Dedifferentiated amniotic fluid mesenchymal stem cell (primary cell): Measurements from ENCODE around the gene PRMT5.
"Not testable (repeated sequence)": the region's sequence is repeated elsewhere in the genome, so short reads cannot be mapped to it uniquely, and the experiment has no call there.

Source experiments
- DNase-seq: peaks from one replicate; pipeline ENCODE4 v3.0.0-alpha.2; 2016; ENCODE audit errors: extremely low spot score

The PRMT5 gene

GRCh38 chr14:22929104-22929960 lies at the start of gene PRMT5:
PRMT5 (minus strand) TSS chr14:22929376; CDS start chr14:22929361, 15 bp downstream.
- peak; percentile 100 for DNase-seq

- DNase-seq, result no peak
Observed at GRCh38 chr14:22978487-22978837, 49.3 kb upstream of the PRMT5 start.

DNA sequence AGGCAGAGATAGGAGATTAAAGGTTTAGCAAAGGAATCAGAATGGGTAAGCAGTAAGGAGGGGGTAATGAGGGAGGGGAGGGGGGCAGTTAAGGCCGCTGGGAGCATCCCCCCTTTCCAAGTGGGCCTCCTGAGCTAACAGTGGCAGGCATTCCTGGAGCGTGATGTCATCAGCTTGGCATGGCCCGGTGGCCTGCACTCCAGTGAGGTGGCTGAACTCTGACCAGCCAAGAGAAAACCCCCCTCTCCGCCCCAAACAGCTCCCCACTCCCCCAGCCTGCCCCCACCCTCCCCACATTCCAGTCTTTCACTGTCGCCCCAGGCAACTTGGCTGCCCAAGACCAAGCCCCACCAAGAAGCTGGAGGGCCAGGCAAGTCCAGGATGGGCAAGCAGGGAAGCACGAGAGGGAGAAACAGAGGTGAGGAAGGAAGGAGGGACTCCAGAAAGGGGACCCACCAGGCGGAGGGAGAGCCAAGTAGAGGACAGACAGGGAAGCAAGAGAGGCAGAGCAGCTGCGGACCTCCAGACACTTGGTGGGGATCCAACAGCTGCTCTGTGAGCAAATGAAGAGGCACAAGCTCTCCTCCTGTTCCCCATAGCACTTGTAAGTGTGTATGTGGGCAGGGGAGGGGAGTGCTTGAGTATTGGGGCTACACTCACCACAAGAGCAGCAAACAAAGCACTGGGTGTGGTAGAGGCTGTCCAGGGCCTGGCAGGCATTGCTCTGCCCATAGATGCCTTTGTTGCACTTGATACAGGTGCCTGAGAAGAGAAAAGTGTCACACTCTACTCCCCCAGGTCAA lies 48.7 kb upstream of the PRMT5 start:
- peak; percentile 51 for DNase-seq

DNA sequence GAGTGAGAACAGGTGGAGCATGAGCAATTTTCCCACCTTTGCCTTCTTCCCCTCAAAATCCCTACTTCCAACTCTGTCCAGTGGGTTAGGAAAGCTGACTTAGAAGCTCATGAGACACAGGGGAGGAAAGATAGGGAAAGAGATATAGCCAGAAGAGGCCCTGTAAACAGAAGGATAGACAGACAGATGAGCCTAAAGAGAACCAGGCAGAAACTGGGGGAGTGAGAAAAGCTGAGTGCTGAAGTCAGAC lies 48.2 kb upstream of the PRMT5 start:
- DNase-seq, result no peak

GRCh38 chr14:22976620-22977433 lies 47.7 kb upstream of the PRMT5 start:
- no peak for DNase-seq

GRCh38 chr14:22974530-22975313 lies 45.5 kb upstream of the PRMT5 start:
- DNase-seq, result no peak

- no peak for DNase-seq
Observed at GRCh38 chr14:22973217-22974032, 44.2 kb upstream of the PRMT5 start.

GRCh38 chr14:22972313-22972930 lies 43.2 kb upstream of the PRMT5 start:
- DNase-seq, result no peak

DNA sequence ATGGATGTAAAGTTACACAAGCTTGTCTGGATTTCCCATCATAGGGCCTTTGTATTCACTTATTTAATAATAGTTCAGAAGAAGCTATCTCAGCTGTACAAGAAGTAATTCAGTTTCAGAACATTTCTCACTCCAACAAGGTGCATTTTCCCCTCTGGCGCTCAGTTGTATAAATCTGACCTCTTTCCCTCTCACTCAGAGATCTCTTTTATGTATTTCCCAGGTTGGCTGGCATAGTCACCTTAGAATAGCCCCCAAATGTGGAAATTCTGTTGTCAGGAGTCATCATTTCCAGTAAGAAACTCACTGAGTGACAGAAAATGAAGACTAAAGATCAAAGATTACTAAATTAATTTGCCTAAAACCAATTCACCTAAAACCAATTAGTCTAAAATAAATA lies 42.0 kb upstream of the PRMT5 start:
- no peak for DNase-seq

GRCh38 chr14:22966783-22967269 lies 37.6 kb upstream of the PRMT5 start:
- DNase-seq, result no peak

- not testable (repeated sequence) for DNase-seq
Observed at GRCh38 chr14:22965916-22966782, 37.0 kb upstream of the PRMT5 start.

DNA sequence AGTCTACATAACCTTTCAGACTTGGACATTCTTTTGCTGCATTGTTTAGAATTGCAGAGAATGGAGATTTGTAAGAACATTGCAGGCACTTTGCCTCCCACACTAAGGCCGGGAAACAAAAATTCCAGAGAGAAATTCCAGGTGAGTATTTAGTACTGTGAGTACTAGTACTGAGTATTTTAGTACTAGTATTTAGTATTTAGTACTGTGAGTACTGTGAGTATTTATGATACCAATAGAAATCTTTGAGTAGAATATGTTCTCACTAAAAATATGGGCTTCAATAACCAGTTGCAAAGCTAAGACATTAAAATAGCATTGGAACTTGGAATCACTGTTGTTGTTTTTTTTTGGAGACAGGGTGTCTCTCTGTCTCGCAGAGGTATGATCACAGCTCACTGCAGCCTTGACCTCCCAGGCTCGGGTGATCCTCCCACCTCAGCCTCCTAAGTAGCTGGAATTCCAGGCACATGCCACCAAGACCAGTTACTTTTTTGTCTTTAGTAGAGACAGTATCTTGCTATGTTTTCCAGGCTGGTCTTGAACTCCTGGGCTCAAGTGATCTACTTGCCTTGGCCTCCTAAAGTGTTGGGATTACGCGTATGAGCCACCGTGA lies 33.0 kb upstream of the PRMT5 start:
- DNase-seq, result no peak

GRCh38 chr14:22955702-22956569 lies 26.8 kb upstream of the PRMT5 start:
- no peak for DNase-seq

- no peak for DNase-seq
Observed at GRCh38 chr14:22952418-22952817, 23.2 kb upstream of the PRMT5 start.

DNA sequence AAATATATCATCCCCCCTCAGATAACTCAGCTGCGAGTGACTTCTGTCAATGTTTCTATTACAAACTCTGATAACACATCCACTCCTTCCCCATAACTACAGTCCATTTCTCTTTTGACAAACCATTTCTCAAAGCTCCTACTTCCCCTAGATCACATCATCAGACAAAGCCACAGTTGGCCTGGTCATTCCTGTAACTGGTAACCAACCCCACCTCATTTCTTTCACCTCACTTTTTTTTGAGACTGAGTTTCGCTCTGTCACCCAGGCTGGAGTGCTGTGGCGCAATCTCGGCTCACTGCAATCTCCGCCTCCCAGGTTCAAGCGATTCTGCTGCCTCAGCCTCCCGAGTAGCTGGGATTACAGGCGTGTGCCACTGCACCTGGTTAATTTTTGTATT lies 22.6 kb upstream of the PRMT5 start:
- not testable (repeated sequence) for DNase-seq

DNA sequence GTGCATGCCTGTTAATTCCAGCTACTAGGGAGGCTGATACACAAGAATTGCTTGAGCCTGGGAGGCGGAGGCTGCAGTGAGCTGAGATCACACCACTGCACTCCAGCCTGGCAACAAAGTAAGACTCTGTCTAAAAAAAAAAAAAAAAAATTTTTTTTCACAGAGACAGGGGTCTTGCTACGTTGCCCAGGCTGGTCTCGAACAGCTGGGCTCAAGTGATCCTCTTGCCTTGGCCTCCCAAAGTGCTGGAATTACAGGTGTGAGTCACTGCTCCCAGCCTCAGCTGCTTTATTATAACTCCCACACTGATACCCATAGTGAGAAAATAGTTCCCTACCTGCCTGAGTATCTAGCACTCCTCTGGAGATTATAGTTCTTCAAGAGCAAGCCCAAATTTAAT lies 16.5 kb upstream of the PRMT5 start:
- DNase-seq, result no peak

- DNase-seq, result no peak
Observed at GRCh38 chr14:22939684-22940083, 10.5 kb upstream of the PRMT5 start.

- no peak for DNase-seq
Observed at GRCh38 chr14:22935156-22935555, 6.0 kb upstream of the PRMT5 start.
